Osteocyte (in vitro differentiated cells): Measurements from ENCODE around the gene ATXN7L3. TPM values are rescaled to one million over a fixed set of nuclear protein-coding genes. Genes with fewer than 3 reads are reported as not detected.

Experiments used
- DNase-seq: peaks from one replicate; pipeline ENCODE4 v3.0.0; 2021; ENCODE audit warnings: mixed read lengths; ENCODE audit not compliant: unreplicated experiment; ENCODE audit errors: extremely low spot score
- H3K27ac Mint-ChIP-seq: one replicate; pipeline ENCODE4 v1.8.0; 2021; ENCODE audit warnings: mild to moderate bottlenecking, mixed read lengths; ENCODE audit not compliant: unreplicated experiment
- H3K27me3 Mint-ChIP-seq: one replicate; pipeline ENCODE4 v1.8.0; 2021; ENCODE audit warnings: mixed read lengths; ENCODE audit not compliant: unreplicated experiment
- H3K36me3 Mint-ChIP-seq: one replicate; pipeline ENCODE4 v1.8.0; 2021; ENCODE audit warnings: mixed read lengths; ENCODE audit not compliant: unreplicated experiment
- H3K4me1 Mint-ChIP-seq: one replicate; pipeline ENCODE4 v1.8.0; 2021; ENCODE audit warnings: mixed read lengths; ENCODE audit not compliant: unreplicated experiment
- H3K4me3 Mint-ChIP-seq: one replicate; pipeline ENCODE4 v1.8.0; 2021; ENCODE audit warnings: mild to moderate bottlenecking, moderate library complexity, mixed read lengths; ENCODE audit not compliant: unreplicated experiment
- H3K9me3 Mint-ChIP-seq: one replicate; pipeline ENCODE4 v1.8.0; 2021; ENCODE audit warnings: mixed read lengths; ENCODE audit not compliant: unreplicated experiment
- CTCF ChIP-seq: fragments of 200-600 bp; sonication (generic); IDR thresholded peaks from 2 replicates; pipeline ENCODE4 v1.5.0; 2021; ENCODE audit warnings: antibody characterized with exemption, mild to moderate bottlenecking, moderate library complexity
- total RNA-seq: library from RNA; stranded (reverse); gene quantifications from 2 replicates; pipeline ENCODE4 v1.2.1, GENCODE V29; 2021

Gene ATXN7L3
- total RNA-seq, 1 donor from 2014 or later: 89.0 TPM

GRCh38 chr17:44192750-44193149, 6.9 kb downstream of the ATXN7L3 start:
- H3K27me3 Mint-ChIP-seq: no peaks in the 10 kb centered on the region
- H3K4me1 Mint-ChIP-seq: peaks cover 19% of the 10 kb centered on the region
- peaks cover 20% of the 10 kb centered on the region for H3K36me3 Mint-ChIP-seq
- DNase-seq: no peak
- H3K4me3 Mint-ChIP-seq: no peak overlapping the region
- H3K9me3 Mint-ChIP-seq: no peaks in the 10 kb centered on the region
- no peak for TF ChIP-seq CTCF
- H3K27ac Mint-ChIP-seq: peak overlapping the region; percentile 52

GRCh38 chr17:44191941-44192496, 7.7 kb downstream of the ATXN7L3 start:
- Mint-ChIP-seq H3K27ac (no peak overlapping the region), H3K27me3 (no peaks in the 10 kb centered on the region)

DNA sequence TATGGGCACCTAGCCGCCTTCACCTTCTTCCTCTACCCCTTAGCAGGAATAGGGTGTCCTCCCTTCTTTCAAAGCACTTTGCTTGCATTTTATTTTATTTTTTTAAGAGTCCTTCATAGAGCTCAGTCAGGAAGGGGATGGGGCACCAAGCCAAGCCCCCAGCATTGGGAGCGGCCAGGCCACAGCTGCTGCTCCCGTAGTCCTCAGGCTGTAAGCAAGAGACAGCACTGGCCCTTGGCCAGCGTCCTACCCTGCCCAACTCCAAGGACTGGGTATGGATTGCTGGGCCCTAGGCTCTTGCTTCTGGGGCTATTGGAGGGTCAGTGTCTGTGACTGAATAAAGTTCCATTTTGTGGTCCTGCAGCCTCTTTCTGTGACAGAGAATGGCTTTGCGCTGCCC, 8.3 kb downstream of the ATXN7L3 start:
- Mint-ChIP-seq H3K27ac (peak overlapping the region; percentile 53), H3K36me3 (peaks cover 19% of the 10 kb centered on the region), H3K27me3 (no peaks in the 10 kb centered on the region), H3K4me1 (peaks cover 17% of the 10 kb centered on the region), H3K4me3 (no peak overlapping the region), H3K9me3 (no peaks in the 10 kb centered on the region)
- no peak for TF ChIP-seq CTCF
- DNase-seq: no peak

More at GRCh38 chr17:44191941-44192496, 7.7 kb downstream of the ATXN7L3 start:
- no peak for TF ChIP-seq CTCF
- H3K36me3 Mint-ChIP-seq: peaks cover 20% of the 10 kb centered on the region
- no peak for DNase-seq
- no peaks in the 10 kb centered on the region for H3K9me3 Mint-ChIP-seq
- peaks cover 18% of the 10 kb centered on the region for H3K4me1 Mint-ChIP-seq
- H3K4me3 Mint-ChIP-seq: no peak overlapping the region

DNA sequence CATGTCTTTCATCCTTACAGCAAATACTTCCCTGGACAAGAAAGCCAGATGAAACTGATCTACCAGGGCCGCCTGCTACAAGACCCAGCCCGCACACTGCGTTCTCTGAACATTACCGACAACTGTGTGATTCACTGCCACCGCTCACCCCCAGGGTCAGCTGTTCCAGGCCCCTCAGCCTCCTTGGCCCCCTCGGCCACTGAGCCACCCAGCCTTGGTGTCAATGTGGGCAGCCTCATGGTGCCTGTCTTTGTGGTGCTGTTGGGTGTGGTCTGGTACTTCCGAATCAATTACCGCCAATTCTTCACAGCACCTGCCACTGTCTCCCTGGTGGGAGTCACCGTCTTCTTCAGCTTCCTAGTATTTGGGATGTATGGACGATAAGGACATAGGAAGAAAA, 9.2 kb downstream of the ATXN7L3 start:
- H3K27ac Mint-ChIP-seq: no peak overlapping the region
- no peak overlapping the region for H3K4me3 Mint-ChIP-seq
- H3K9me3 Mint-ChIP-seq: no peaks in the 10 kb centered on the region
- no peaks in the 10 kb centered on the region for H3K27me3 Mint-ChIP-seq
- peaks cover 21% of the 10 kb centered on the region for H3K4me1 Mint-ChIP-seq
- peaks cover 14% of the 10 kb centered on the region for H3K36me3 Mint-ChIP-seq
- DNase-seq: no peak
- no peak for TF ChIP-seq CTCF

- TF ChIP-seq CTCF: no peak
- no peak for DNase-seq
- Mint-ChIP-seq H3K4me1 (peaks cover 25% of the 10 kb centered on the region), H3K27me3 (no peaks in the 10 kb centered on the region), H3K27ac (peak overlapping the region; percentile 56), H3K9me3 (no peaks in the 10 kb centered on the region), H3K4me3 (peak overlapping the region; percentile 97), H3K36me3 (peaks cover 3% of the 10 kb centered on the region)
Observed at GRCh38 chr17:44188576-44189403, 10.9 kb downstream of the ATXN7L3 start.
